HG03039 (cell line): Measurements from ENCODE around the gene MED31.
"Not testable (repeated sequence)": the region's sequence is repeated elsewhere in the genome, so short reads cannot be mapped to it uniquely, and the experiment has no call there.

Source experiments
- ATAC-seq: cut with Tn5 transposase; IDR thresholded peaks from one replicate; pipeline ENCODE4 v1.9.1; 2021; ENCODE audit warnings: mild to moderate bottlenecking, moderate library complexity; ENCODE audit not compliant: unreplicated experiment

Gene MED31

DNA sequence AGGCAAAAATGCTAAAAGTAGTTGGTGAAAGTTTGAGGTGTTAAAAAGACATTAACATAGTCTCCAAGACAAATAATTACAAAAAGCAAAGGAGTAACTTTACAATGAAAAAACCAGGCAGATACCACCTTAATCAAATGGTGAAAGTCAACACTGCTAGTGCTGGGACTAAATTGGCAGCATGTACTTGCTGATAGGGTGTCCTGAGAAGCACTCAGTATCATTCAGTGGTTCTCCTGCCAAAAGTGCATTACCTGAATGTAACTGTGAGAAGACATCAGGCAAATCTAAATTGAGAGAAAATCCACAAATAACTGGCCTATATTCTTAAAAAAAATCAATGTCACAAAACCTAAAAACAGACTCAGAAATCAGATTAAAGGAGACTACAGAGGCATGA, 18.9 kb downstream of the MED31 start:
- ATAC-seq: no peak

DNA sequence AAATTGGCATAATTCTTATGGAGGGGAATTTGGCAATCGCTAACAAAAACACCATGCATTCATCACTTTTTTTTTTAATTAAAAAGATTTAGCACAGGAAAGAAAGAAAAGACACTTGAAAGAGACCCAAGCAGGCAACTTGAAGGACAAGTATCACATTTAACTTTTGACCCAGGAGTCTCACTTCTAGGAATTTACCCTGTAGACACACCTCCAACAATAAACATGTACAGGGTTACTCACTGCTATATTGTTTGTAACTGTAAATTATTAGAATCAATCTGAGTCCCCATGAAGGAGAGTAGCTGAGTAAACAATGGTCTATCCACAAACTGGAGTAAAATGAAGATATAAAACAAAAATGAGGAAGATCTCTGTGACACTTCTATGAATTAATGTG, 21.0 kb downstream of the MED31 start:
- ATAC-seq: no peak

DNA sequence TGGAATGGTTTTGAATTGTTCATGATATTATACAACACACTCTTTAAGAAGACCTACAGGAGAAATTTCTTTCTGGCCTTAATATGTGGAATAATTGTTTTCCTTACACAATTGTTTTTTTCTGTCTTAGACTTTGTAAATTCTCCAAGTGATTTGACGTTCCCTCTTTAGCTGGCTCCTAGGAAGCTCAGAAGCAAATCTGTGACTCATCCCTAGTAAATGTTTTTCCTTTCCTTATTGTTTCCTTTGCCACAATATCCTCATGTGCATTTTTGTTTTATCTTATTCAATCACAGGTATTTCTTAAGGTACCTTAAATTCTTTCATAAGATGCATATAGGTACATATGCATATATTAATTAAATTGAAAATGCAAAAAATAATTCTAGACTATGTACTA, 24.4 kb downstream of the MED31 start:
- ATAC-seq: no peak

DNA sequence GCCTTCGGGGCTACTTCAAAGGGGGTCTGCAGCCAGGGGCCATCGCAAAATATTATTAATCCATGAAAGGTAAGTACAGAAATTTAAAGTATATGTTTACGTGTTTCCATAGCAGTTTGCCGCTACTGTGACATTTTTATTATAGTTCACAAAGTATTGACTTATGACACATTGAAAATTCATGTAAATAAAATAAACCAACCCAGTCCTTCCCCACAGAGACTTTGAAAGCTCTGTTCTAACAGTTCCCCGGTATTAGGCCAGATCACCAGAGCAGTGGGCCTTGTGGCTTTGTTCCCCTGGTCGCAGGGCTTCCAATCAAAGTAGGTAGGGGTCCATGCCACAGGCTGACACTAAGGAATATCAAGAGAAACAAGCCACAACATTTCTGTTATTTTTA, 24.8 kb downstream of the MED31 start:
- no peak for ATAC-seq

DNA sequence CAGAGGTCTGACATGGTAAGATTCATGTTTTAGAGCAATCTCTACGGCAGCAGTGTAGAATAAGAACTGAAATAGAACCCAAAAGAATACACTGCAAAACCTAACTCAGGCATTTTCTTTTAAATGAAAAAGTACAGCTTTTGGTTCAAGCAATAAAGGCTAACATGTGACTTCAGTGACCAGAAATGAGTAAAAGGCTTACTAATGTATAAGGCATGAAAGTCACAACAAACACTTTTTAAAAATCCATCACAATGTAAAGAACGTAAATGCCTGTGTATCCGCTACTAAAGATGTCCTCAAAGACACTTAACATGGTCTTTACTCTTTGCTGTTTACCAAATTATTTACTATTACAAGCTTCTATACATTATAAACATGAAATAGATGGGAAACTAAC, 27.5 kb downstream of the MED31 start:
- ATAC-seq: no peak

DNA sequence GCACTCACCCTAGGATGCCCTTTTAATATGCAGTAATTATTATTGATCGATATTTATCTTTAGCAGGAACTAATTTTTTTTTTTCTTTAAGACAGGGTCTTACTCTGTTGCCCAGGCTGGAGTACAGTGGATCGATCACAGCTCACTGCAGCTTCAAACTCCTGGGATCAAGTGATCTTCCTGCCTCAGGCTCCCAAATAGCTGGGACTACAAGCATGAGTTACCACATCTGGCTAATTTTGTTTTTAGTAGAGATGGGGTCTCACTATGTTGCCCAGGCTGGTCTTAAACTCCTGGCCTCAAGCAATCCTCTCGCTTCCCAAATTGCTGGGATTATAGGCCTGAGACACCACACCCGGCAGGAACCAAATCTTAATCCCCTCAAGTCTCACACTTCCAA, 40.2 kb downstream of the MED31 start:
- no peak for ATAC-seq

DNA sequence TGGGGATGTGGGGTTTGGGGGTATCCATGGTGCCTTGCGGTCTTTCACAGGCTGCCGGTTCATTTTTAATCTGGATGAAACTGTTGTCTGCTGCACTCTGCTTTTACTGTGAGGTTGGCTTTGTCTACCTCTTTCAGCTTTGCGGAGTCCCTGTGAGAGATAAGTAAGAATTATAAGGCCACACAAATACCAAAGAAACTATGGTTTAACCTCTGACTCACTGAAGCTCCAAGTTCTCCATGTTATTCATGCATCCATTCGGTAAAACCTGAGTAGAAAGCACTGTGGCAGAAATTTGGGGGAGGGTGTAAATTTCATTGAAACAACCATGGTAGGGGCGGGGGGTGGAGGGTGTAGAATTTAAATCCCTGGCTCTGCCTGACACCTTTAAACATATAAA, 41.4 kb downstream of the MED31 start:
- ATAC-seq: no peak

DNA sequence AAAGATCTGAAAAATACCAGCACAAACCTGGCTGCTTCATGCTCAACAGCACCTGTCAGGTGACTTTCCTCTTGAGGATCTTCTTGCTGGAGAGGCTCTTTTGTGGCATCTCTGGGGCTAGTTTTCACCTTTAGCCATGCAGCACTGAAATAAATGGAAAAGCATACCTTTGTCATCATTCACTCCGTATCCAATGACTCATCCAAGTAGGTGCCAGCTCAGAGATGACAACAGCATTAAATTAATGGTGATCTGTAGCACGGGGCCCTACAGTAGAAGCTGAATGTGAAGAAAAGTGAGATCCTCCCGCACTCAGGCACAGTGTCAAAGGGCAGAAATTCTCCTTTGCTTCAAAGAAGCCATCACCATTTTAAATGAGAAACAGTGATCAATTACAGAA, 43.1 kb downstream of the MED31 start:
- no peak for ATAC-seq

DNA sequence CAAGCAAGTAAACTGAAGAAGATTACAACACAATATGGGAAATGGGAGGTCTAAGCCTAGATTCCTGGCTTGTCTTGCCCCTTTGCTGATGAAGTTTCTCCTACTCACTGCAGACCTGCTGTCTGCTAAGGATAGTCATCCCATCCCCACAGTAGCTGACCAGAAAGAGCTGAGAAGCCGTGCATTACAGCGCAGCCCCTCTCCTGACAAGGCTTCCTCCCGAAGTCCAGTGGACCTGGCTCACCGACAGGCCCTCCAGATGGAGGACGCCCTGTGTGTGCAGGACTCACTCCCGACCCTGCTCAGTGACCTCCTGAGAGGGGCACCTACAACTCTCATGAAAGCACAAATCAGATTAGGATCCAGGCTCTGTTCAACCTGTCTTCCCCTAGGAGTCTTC, 46.3 kb downstream of the MED31 start:
- no peak for ATAC-seq

DNA sequence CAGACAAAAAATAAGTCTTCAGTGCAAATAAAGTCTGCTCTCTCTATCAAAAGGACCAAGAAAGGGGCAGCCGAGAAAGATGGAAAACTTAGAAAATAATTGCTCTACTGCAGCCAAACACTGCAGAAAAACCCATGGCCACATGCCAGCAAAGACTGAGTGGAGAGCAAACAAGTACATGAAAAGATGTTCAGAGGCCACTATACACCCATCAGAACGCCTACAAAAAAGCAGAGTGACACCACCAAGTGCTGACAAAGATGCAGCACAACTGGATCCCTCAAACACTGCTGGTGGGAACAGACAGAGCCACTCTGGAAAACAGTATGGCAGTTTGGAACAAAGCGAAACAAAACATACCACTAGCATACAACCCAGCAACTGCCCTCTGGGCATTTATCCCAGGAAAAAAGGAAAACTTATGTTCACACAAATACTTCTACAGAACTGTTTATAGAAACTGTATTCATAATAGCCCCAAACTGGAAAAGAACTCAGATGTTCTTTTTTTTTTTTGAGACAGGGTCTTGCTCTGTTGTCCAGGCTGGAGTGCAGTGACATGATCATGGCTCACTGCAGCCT, 47.6 kb downstream of the MED31 start:
- no peak for ATAC-seq

DNA sequence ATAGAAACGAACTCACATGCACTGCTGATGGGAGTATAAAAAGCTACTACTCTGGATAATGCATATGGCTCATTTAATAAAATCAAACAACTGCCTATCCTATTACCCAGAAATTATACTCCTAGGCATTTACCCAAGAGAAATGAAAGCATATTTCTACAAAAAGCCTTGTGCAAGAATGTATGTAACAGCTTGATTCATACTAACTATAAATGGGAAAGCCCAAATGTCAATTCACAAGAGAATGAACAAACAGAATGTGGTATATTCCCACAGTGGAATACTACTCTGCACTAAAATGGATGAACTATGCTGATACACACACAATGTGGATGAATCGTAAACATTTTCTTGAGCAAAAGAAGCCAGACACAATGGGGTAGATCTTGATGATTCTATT, 49.3 kb downstream of the MED31 start:
- ATAC-seq: no peak

DNA sequence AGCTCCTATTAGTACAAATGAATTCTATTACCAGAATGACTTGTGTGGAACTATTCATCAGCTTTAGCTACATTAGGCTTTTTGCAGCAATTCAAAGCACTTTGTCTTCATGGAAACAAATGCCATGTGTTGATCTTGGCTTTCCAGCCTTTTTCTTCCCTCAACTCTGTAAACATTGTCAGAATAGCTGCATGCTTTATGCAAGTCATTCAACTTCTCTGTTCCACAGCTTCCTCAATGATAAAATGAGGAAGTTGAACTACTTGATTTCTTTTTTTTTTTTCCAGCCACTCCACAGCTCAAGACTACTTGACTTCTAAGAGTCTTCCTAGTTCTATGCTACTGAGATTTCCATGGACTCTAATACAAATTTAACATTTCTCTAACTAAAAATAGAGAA, 52.0 kb downstream of the MED31 start:
- ATAC-seq: no peak

DNA sequence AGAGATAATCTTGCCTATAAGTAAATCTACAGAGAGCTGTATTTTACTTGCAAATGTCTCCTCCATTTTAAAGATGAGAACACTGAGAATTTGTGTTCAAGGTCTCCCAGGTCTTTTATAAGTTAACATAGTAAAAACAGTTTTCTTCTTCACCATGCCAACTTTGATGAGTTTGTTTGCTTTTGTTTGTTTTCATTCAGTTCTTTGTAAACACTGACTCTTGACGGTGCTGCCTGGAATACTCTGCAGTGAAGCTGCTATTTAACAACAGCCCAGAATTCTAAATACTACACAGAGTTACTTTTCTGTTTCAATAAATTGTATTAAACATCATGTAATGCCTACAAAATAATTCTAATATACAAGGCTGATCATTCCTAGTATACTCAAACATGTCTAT, 53.7 kb downstream of the MED31 start:
- no peak for ATAC-seq

DNA sequence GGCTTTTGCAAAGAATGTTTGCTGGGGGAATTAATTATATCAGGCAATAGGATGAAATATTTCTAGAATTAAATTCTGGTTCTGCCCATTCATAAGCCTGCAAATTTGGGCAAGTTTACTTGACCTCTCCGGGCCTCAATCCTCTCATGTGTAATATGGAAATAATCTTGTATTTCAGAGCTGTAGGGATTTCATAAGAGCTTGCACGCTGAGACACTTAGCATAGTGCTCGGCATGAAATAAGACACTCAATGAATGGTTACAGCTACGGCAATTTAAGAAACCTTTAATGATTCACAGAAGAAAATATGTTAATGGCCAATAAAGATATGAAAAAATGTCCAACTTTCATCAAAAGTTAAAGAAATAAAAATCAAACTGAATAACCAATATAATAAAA, 54.5 kb downstream of the MED31 start:
- ATAC-seq: no peak

DNA sequence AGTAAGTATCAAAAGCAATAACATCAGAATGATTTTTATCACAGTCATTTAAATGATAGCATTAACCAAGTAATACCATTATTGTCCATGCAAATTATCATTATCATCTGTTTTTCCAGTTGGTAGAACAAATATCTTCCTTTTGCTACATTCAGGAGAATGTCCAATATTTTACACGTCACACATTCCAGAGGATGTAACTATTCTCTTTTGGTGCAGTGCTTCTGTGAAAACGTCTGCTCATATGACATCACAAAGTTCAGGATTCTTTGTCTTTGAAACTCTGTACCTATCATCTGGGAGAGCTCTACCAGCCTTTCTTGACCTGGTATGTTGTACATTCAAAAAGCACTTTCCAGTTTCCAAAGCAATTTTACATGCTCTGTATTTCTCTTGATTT, 54.9 kb downstream of the MED31 start:
- no peak for ATAC-seq

DNA sequence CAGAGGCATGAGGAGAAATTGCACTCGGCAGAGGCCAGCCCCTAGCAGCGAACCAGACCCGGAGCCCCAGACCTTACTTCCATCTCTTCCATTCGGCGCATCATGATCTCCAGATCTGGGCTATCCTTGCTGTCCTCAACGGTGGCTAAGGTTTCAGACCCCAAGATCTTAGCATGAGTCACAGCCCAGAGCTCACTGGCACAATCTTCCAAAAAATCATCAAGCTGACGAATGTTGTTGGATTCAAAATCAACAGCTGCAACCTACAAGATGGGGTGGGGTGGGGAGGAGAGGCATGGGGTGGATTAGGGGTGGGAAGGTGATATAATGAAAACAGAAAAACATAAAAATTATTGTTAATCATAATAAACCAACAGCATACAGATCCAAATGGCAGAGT, 55.3 kb downstream of the MED31 start:
- ATAC-seq: no peak

DNA sequence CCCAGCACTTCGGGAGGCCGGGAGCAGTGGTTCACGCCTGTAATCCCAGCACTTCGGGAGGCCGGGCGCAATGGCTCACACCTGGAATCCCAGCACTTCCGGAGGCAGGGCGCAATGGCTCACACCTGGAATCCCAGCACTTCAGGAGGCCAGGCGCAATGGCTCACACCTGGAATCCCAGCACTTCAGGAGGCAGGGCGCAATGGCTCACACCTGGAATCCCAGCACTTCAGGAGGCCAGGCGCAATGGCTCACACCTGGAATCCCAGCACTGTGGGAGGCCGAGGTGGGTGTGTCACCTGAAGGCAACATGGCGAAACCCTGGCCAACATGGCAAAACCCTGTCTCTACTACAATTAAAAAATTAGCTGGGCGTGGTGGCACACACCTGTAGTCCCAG, 58.0 kb downstream of the MED31 start:
- not testable (repeated sequence) for ATAC-seq
